Neural cell (in vitro differentiated cells): Measurements from ENCODE around the gene FBXO45. TPM values are rescaled to one million over a fixed set of nuclear protein-coding genes. Genes with fewer than 3 reads are reported as not detected.

ENCODE experiments used
- H2AFZ ChIP-seq: fragments of 200-600, 300-800 bp; sonication (generic), shearing (Covaris generic); 2 replicates; pipeline ENCODE4 v1.6.0; 2014; ENCODE audit warnings: low read depth, mild to moderate bottlenecking, antibody characterized with exemption, low read length, moderate library complexity
- H3F3A ChIP-seq: fragments of 200-600 bp; shearing (Covaris generic); 2 replicates; pipeline ENCODE4 v1.6.1; 2016; ENCODE audit warnings: mild to moderate bottlenecking, moderate library complexity, mixed read lengths, antibody characterized with exemption, low read length; ENCODE audit not compliant: insufficient read depth, poor library complexity, severe bottlenecking
- H3K27ac ChIP-seq: fragments of 200-600, 300-800 bp; sonication (generic), shearing (Covaris generic); 2 replicates; pipeline ENCODE4 v1.5.1; 2014; ENCODE audit warnings: mild to moderate bottlenecking, low read length, moderate library complexity
- H3K27me3 ChIP-seq: fragments of 300-800, 200-600 bp; sonication (generic), shearing (Covaris generic); 2 replicates; pipeline ENCODE4 v1.6.0; 2014; ENCODE audit warnings: mild to moderate bottlenecking, low read depth, low read length, moderate library complexity; ENCODE audit not compliant: insufficient read depth
- H3K36me3 ChIP-seq: fragments of 300-800, 200-600 bp; sonication (generic), shearing (Covaris generic); 2 replicates; pipeline ENCODE4 v1.5.1; 2014; ENCODE audit warnings: mild to moderate bottlenecking, antibody characterized with exemption, low read length, moderate library complexity; ENCODE audit not compliant: insufficient read depth
- H3K4me2 ChIP-seq: fragments of 300-800, 200-600 bp; sonication (generic), shearing (Covaris generic); 2 replicates; pipeline ENCODE4 v1.6.0; 2014; ENCODE audit warnings: mild to moderate bottlenecking, low read length
- H3K4me3 ChIP-seq: fragments of 300-800, 200-600 bp; sonication (generic), shearing (Covaris generic); 2 replicates; pipeline ENCODE4 v1.5.1; 2014; ENCODE audit warnings: mild to moderate bottlenecking, low read length, moderate library complexity
- H3K79me2 ChIP-seq: fragments of 200-600 bp; shearing (Covaris generic); replicated peaks from 2 replicates; pipeline ENCODE4 v1.6.0; 2014; ENCODE audit warnings: mild to moderate bottlenecking, low read length, moderate library complexity; ENCODE audit not compliant: insufficient read depth
- H3K9ac ChIP-seq: fragments of 300-800, 200-600 bp; sonication (generic), shearing (Covaris generic); 2 replicates; pipeline ENCODE4 v1.6.1; 2016; ENCODE audit warnings: mild to moderate bottlenecking, low read length, mixed read lengths
- H3K9me2 ChIP-seq: fragments of 200-600 bp; shearing (Covaris generic); 2 replicates; pipeline ENCODE4 v1.6.1; 2016; ENCODE audit warnings: mild to moderate bottlenecking, low read length, mixed read lengths; ENCODE audit not compliant: insufficient read depth
- H3K9me3 ChIP-seq: fragments of 200-600, 300-800 bp; sonication (generic), shearing (Covaris generic); 2 replicates; pipeline ENCODE4 v1.6.1; 2016; ENCODE audit warnings: mild to moderate bottlenecking, mixed run types, low read length, moderate library complexity, mixed read lengths
- H4K20me1 ChIP-seq: fragments of 200-600 bp; shearing (Covaris generic); 2 replicates; pipeline ENCODE4 v1.6.1; 2016; ENCODE audit warnings: mild to moderate bottlenecking, mixed run types; ENCODE audit not compliant: insufficient read depth
- EP300 ChIP-seq: fragments of 450-650 bp; conservative IDR thresholded peaks from 2 replicates; pipeline ENCODE4 v1.6.1; 2014; ENCODE audit warnings: antibody characterized with exemption, mild to moderate bottlenecking, moderate library complexity; ENCODE audit not compliant: poor library complexity, severe bottlenecking
- EZH2 ChIP-seq: fragments of 200-600, 300-800 bp; shearing (Covaris generic), sonication (generic); IDR thresholded peaks from 2 replicates; pipeline ENCODE4 v1.6.1; 2014; ENCODE audit warnings: antibody characterized with exemption, low read length, borderline replicate concordance, mild to moderate bottlenecking; ENCODE audit not compliant: insufficient read depth, poor library complexity, severe bottlenecking
- MXI1 ChIP-seq: fragments of 450-650 bp; conservative IDR thresholded peaks from 2 replicates; pipeline ENCODE4 v1.6.1; 2014; ENCODE audit warnings: antibody characterized with exemption, mild to moderate bottlenecking; ENCODE audit not compliant: poor library complexity, severe bottlenecking
- SMC3 ChIP-seq: fragments of 450-650 bp; conservative IDR thresholded peaks from 2 replicates; pipeline ENCODE4 v1.6.1; 2014; ENCODE audit warnings: antibody characterized with exemption, mild to moderate bottlenecking, moderate library complexity; ENCODE audit not compliant: poor library complexity
- TAF1 ChIP-seq: IDR thresholded peaks from 2 replicates; pipeline ENCODE4 v1.6.1; 2012; ENCODE audit warnings: low read depth
- polyA plus RNA-seq: library from polyadenylated mRNA; depleted of rRNA; stranded (reverse); fragments of >200 nt; gene quantifications from 2 replicates; pipeline ENCODE4 v1.2.3, GENCODE V29; 2014
- TF ChIP-seq, protein P1 (sequence below): IDR thresholded peaks from 2 replicates; pipeline ENCODE4 v1.6.1; 2012; ENCODE audit warnings: borderline replicate concordance
- TF ChIP-seq, protein P2 (sequence below): fragments of 450-650 bp; IDR thresholded peaks from 2 replicates; pipeline ENCODE4 v1.5.1; 2014; ENCODE audit warnings: antibody characterized with exemption, mild to moderate bottlenecking, moderate library complexity; ENCODE audit not compliant: poor library complexity, severe bottlenecking

Gene FBXO45
- polyA plus RNA-seq, 1 donor from 2014 or later = 35.3 TPM

DNA sequence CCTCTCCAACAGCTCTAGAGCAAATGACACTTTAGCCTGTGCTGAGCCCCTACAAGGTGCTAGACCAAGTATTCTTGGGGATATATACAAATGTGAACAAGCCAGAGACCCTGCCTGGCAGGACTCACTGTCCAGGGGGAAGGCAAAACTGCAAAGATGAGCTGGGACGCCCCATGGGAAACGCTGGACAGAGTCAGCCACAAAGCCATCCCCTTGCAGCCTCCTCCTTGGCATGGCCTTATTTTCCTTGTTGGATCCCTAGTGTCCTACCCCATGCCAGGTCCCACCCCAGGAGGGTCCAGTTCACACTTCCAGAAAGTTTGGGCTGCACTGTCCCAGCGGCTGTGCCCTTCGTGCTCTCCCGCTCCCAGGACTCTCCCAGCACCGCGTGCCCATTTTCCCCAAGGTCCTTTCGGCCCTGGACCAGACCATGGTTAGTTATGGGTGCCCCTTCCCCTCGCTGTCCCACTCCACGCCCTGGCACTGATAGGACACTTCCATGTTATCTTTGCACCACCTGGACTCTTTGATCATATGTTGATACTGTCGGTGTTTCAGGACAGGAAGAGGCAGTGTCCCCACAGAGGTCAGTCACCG is 65.2 kb downstream of the FBXO45 start:
- H3K36me3 ChIP-seq = no peaks in the 10 kb centered on the region
- H3K9me3 ChIP-seq = no peaks in the 10 kb centered on the region
- no peak overlapping the region for H3K27ac ChIP-seq
- H2AFZ ChIP-seq = no peak overlapping the region
- H3F3A ChIP-seq = no peaks in the 10 kb centered on the region
- no peak overlapping the region for H3K4me3 ChIP-seq
- no peaks in the 10 kb centered on the region for H4K20me1 ChIP-seq
- H3K9ac ChIP-seq = no peak overlapping the region
- no peak overlapping the region for H3K4me2 ChIP-seq
- no peaks in the 10 kb centered on the region for H3K27me3 ChIP-seq
- no peaks in the 10 kb centered on the region for H3K79me2 ChIP-seq
- H3K9me2 ChIP-seq = no peaks in the 10 kb centered on the region
- TF ChIP-seq EP300 (no peak), SMC3 (no peak), MXI1 (no peak), EZH2 (no peak), TAF1 (no peak)
- TF ChIP-seq, protein P1, sequence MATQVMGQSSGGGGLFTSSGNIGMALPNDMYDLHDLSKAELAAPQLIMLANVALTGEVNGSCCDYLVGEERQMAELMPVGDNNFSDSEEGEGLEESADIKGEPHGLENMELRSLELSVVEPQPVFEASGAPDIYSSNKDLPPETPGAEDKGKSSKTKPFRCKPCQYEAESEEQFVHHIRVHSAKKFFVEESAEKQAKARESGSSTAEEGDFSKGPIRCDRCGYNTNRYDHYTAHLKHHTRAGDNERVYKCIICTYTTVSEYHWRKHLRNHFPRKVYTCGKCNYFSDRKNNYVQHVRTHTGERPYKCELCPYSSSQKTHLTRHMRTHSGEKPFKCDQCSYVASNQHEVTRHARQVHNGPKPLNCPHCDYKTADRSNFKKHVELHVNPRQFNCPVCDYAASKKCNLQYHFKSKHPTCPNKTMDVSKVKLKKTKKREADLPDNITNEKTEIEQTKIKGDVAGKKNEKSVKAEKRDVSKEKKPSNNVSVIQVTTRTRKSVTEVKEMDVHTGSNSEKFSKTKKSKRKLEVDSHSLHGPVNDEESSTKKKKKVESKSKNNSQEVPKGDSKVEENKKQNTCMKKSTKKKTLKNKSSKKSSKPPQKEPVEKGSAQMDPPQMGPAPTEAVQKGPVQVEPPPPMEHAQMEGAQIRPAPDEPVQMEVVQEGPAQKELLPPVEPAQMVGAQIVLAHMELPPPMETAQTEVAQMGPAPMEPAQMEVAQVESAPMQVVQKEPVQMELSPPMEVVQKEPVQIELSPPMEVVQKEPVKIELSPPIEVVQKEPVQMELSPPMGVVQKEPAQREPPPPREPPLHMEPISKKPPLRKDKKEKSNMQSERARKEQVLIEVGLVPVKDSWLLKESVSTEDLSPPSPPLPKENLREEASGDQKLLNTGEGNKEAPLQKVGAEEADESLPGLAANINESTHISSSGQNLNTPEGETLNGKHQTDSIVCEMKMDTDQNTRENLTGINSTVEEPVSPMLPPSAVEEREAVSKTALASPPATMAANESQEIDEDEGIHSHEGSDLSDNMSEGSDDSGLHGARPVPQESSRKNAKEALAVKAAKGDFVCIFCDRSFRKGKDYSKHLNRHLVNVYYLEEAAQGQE = no peak
- TF ChIP-seq, protein P2, sequence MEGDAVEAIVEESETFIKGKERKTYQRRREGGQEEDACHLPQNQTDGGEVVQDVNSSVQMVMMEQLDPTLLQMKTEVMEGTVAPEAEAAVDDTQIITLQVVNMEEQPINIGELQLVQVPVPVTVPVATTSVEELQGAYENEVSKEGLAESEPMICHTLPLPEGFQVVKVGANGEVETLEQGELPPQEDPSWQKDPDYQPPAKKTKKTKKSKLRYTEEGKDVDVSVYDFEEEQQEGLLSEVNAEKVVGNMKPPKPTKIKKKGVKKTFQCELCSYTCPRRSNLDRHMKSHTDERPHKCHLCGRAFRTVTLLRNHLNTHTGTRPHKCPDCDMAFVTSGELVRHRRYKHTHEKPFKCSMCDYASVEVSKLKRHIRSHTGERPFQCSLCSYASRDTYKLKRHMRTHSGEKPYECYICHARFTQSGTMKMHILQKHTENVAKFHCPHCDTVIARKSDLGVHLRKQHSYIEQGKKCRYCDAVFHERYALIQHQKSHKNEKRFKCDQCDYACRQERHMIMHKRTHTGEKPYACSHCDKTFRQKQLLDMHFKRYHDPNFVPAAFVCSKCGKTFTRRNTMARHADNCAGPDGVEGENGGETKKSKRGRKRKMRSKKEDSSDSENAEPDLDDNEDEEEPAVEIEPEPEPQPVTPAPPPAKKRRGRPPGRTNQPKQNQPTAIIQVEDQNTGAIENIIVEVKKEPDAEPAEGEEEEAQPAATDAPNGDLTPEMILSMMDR = no peak

- H2AFZ ChIP-seq = no peak overlapping the region
- H3K79me2 ChIP-seq = no peaks in the 10 kb centered on the region
- H3K4me3 ChIP-seq = no peak overlapping the region
Measured at GRCh38 chr3:196634224-196634623, 65.8 kb downstream of the FBXO45 start.

More at GRCh38 chr3:196634224-196634623, 65.8 kb downstream of the FBXO45 start:
- Histone ChIP-seq H3K4me2 (no peak overlapping the region), H3F3A (no peaks in the 10 kb centered on the region), H3K27ac (no peak overlapping the region), H4K20me1 (no peaks in the 10 kb centered on the region), H3K9me3 (no peaks in the 10 kb centered on the region), H3K9me2 (no peaks in the 10 kb centered on the region), H3K27me3 (no peaks in the 10 kb centered on the region), H3K9ac (no peak overlapping the region), H3K36me3 (no peaks in the 10 kb centered on the region)
- TF ChIP-seq, protein P1 = no peak
